ENCODE measurements around the gene NOP14. TPM values are rescaled to one million over a fixed set of nuclear protein-coding genes. Genes with fewer than 3 reads are reported as not detected.

Gene NOP14
- polyA plus RNA-seq, 10 donors, result 22.5 to 28.1 (median 25.0) TPM

Other genes starting within 250 kb of the NOP14 start
- gene TNIP2, start 207.1 kb downstream of the NOP14 start, polyA plus RNA-seq (ENCODE audit: insufficient read length in 10 of 10), result 10 to 100 TPM; 10.9 to 20.7 (median 14.0) TPM
- 10 to 100 TPM; 18.5 to 39.2 (median 24.8) TPM for gene SH3BP2, start 170.3 kb downstream of the NOP14 start, polyA plus RNA-seq (ENCODE audit: insufficient read length in 10 of 10)
- 100 to 1,000 TPM; 144 to 205 (median 167) TPM for gene ADD1, start 119.6 kb downstream of the NOP14 start, polyA plus RNA-seq (ENCODE audit: insufficient read length in 10 of 10)
- gene GRK4, start 165 bp upstream of the NOP14 start, polyA plus RNA-seq (ENCODE audit: insufficient read length in 10 of 10), result 10 to 100 TPM in 3 of 10 donors, 1 to 10 TPM in 7; 8.0 to 12.3 (median 9.7) TPM
- not detected for gene HTT-AS, start 111.1 kb upstream of the NOP14 start, polyA plus RNA-seq (ENCODE audit: insufficient read length in 10 of 10)
- 10 to 100 TPM; 18.9 to 28.6 (median 24.4) TPM for gene HTT, start 111.3 kb upstream of the NOP14 start, polyA plus RNA-seq (ENCODE audit: insufficient read length in 10 of 10)

Measured in muscle of back (tissue), 10 donors.